NCI-H82 treated with DMSO at 0.1 percent for 48 hours (cell line): ENCODE measurements around the gene NOP16.

ENCODE experiments used
- DNase-seq: peaks from one replicate; lab custom pipeline; 2025; ENCODE audit not compliant: unreplicated experiment; lab: John Stamatoyannopoulos, UW

The NOP16 gene

DNA sequence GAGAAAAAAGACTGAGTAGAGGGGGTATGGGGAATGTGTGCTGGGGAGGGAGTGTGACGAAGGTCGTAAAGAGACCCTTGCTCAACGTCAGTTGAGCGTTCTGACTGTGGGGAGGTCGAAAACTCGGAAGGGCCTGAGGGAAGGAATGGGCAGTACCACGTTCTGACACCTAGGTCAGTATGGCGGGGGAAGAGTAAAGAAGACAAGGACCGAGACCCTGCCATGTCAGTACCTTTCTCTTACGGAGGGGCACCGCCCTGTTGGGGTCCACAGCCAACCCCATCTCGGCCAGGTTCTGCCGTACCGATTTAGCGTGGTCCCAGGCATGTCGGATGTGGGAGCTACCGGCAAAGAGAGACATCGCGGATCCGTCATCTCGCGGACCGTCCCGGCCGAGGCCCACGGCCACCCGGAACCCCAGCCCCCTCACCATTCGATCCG lies 375 bp downstream of the NOP16 start:
- DNase-seq, result no peak

DNA sequence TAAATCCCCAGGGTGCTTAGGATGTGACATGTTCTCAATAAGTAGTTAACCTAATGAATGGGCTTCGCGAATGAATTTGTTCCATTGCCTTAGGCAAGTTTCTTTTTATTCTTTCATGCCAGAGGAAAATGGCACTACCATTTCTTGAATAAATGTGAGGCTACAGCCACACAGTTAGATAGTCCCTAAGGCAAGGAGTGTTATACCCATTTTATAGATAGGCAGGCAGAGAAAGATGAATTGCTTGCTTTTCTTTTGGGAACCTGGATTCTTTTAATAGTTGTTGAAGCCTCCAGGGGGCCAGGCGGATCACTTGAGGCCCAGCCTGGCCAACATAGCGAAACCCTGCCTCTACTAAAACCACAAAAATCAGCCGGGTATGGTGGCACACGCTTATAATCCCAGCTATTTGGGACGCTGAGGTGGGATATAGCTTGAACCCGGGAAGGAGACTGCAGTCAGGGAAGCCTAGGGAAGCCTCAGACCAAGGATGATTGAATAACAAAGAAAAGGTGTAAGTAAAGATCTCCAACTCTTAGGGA lies 943 bp downstream of the NOP16 start:
- no peak for DNase-seq

DNA sequence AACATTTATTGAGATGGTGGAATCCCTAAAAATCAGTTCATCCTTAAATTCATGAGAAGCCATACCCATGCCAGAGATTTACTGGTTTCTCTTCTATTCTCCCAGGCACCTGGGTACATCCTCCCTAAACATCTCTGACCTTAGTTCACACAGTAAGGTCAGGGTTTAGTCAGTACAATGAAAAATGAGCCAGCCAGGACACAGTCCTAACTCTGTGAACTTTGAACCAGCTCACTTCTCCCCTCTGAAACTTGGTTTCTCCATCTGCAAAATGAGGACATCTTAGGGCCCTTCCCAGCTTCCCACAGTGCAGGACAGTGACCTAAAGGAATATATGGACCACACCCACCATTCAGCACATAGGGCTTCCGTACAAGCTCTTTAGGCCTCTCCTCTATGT lies 1.9 kb downstream of the NOP16 start:
- no peak for DNase-seq

DNA sequence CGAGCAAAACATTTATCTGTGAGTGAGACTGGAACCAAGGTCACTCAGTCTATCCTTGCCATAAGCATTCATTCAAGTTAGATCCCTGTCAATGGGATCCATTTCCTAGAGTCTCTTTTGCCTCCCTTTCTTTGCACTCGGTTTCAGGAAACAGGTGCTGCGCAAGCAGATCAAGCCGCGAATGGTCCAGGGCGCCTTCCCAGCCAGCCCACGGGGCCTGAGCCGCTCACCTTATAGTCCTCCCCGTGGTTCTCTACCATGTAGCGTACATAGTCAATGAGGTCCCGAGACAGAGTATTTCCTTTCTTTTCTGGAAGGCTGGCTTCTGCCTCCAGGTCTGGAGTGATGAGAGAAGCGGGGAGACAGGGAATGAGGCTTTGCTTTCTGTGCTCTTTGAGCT lies 3.4 kb downstream of the NOP16 start:
- DNase-seq, result no peak

DNA sequence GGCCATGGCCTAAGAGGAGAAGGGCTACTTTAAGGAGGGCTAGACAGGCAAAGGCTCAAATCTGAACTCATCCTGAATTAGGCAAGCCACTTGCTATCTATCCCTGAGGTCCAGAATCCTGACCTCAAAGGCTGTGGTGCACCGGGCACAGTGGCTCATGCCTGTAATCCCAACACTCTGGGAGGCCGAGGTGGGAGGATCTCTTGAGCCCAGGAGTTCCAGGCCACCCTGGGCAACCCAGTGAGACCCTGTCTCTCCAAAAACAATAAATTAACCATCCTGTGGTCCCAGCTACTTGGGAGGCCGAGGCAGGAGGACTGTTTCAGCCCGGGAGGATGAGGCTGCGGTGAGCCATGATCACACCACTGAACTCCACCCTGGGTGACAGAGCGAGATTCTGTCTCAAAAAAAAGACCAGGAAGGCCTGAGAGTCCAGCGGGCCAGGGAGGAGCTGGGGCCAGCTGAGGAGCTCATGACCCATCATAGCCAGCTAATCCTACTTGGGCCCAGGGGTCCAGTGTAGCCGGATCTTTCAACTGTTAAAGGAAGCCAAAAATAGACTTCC lies 4.0 kb downstream of the NOP16 start:
- no peak for DNase-seq

DNA sequence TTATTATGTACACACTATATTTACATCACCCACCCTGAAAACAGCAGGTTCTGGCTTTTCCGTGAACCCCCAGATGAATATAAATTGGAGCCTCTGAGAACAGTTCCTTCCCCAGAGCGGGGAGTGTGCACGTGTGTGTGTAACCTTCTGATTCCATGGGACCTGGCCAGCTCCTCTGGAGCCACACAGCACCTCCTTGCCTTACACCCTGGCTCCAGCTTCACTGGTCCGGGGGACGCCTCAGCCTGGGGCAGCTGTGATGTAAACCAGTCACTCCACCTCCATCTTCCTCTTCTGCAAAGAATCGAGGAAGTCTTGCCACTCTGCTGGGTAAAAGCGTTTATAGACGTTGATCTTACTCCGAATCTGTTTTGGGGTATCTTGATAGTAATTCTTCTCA lies 4.4 kb downstream of the NOP16 start:
- DNase-seq, result no peak

DNA sequence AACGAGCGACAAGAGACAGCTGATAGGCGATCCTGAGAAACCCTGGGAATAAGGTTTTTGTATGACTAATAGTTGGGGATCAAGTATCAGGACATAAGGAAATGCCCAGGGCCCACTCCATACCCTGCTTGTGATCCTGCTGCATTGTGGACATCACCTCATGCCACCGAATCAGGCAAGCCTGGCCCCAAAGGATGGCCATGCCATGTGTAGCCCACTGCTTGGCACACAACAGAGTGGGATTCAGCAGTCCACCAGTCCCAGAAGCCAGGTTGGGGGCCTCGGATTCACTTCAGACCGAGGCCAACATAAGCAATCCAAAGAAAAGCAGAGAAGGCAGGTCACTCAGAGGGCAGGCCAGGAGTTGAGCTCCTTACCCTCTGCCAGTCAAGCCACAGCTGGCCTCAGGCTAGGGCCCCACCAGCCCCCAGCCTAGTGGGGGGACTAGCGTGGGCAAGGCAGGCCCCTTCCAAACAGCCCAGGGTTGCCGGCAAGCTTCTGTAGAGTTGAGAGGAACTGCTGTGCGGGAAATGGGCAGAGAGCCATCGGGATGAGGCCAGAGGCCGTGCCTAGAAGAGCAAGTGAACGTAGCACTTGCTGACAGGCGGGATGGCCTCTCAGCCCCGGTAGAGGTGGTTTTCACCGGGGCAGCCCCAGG lies 5.0 kb downstream of the NOP16 start:
- no peak for DNase-seq

DNA sequence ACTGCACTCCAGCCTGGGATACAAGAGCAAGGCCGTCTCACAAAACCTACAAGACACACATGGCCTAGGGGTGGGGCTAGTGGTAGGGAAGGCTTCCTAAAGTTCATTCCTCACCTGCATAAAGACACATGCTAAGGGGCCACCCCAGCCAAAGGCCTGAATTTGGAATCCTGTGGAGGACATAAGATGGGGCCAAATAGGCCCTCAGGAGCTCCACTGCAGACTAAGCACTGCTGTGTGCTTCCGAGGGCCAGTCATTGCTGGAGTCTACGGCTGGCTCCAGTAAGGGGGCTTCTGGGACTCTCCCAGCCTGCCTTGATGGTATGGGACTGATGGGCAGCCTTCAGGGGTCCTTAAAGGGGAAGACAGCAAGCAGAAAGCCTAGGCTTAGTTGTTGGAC lies 5.7 kb downstream of the NOP16 start:
- DNase-seq, result no peak

DNA sequence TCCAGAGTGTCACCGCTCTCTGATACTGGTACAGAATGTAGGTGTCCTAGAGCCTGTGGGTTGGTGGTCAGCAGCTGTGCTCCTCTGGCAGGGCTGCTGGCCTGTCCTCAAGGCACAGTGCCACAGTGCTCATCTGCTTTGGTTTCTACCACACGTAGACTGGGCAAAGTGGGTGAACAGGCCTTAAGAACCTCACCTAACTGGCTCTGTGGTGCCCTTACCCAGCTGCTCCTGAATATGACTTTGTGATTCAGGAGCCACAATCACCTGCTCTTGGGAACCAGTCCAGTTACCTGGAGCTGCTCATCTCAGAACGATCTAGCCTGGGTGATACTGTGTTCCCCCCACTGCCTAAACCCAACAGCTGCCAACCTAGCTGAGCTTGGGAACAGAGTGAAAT lies 6.4 kb downstream of the NOP16 start:
- DNase-seq, result no peak

DNA sequence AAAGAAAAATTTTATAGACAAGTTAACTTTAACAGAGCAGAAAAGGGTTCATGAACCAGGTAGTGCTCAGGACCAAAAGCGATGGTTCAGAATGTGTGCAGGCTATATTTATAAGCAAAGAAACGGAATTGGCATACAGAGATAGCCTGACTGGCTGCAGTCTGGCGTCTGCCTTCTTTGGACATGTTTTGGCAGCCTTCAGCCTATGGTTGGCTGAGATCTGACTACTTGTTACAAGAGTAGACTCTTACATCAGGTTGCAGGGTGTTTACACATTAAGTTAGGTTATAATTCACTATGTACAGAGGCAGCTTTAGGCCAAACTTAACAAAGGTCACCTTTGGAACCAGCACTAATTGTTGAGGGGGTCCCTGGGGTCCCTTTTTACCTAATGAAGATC lies 7.0 kb downstream of the NOP16 start:
- DNase-seq, result no peak

DNA sequence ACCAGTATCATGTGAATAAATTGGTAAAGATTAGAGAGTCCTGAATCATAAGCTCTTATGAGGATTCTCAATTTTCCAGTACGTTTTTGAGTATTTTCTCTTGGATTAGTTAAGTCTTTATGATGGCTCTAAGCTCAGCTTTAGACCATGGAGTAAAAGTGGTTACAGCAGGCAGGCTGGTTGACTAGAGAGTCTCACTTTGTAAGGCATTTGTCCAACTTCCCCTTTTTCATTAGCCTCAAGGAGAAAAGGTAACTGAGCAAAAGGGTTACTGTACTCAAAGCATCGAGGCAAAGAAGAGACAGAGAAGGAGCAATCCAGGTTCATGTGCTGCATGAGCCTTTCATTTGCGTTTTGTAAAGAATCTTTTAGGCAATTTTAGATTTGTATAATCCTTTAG lies 8.5 kb downstream of the NOP16 start:
- DNase-seq, result no peak

DNA sequence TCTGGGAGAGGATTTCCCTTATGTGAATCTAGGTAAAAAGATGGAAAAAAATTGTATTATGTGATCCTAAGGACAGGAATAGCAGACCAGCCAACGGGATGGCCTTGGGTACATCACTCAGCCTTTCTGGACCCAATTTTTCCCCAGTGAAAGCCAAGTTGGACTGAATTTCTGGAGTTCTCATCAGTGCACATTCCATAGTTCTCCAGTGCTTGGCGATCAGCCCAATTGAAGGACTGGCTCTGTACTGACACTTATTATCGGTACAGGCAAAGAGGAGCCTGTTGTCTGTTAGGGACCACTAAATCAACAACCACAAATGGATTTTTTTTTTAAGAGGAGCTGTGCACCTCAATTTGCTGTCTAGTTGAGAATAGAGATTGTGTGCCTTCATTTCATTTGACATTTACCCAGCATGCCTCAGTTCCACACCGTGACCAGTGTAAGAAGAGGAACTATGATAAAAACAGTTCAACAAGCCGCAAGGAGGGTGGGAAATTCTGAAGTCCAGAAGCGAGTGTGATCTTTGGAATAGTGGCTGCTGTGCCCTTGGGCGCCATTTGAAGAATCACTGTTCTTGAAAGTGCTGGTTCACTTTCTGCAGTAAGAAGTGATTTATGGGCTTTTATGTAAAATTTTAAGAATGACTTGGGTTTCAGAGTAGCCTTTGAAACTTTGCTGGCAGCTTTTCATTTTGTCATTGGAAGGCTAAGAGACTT lies 15.1 kb downstream of the NOP16 start:
- no peak for DNase-seq

DNA sequence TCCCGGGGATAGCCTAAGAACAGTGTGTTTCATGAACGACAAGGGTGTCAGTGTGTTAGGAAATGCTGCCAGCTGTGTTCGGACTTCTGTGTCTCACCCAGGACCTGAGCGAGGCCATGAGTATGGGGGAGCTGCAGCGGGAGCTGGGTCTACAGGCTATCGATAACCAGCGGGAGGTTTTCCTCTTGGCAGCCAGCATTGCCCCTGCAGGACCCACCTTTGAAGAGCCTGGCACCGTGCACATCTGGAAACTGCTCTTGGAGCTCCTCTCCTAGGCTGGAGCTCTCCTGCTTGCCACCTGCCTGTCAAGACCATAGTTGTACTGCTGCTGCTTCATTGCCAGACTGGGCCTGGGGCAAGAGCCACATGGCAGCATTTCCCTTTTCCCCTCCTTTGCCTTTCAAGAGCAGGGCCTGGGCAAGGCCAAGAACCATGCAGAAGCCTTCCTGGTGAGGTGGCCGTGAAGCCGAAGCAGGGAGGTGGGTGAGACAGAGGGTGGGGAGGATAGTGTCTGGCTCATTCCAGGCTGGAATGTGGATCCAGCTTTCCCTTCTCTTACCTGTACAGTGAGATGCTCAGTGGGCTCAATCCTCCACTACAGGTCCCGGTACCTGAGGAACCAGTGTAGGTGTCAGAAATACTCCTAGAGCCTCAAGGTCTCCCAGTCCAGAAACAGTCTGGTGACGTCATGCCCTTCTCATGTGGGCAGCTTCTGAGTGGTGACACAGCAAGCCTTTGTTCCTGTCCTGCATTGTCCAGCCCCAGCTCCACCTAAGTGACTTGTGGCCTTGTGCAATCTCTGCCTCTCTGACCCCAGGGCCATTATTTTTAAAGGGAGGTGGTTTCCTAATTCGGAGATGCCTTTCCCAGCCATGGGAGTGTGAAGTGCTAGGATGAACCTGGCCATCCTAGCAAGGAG lies 16.5 kb downstream of the NOP16 start:
- DNase-seq, result no peak

DNA sequence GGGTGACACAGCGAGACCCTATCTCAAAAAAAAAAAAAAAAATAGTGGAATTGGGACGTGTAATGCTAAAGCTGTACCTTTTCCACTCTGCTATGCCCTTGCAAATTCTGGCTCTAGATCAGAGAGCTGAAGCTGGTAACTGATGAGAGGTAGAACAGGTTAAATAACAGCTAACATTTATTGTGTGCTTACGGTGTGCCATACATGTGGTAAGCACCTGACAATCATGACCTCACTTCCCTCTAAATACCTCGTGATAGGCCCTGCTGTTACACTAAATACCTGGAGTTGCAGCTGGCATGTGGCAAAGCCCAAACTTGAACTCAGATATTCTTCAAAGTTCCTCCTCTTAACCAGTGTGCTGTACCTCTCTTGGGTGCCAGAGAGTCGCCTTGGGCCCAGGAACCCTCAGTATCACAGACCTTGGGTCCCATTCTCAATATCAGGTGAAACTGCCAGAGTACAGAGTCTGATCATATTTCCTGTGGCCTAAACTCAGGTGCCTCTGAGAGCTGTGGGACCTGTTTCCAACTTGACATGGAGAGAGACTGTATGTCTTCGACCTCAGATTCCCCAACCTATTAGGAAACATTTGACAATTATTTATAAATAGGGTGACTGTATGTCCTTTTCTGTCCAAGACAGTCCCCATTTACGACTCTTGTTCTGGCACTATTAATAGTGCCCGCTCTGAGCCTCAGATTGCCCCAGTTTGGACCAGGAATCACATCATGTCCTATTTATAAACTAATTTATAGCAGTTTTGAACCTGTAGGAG lies 18.3 kb downstream of the NOP16 start:
- DNase-seq, result no peak

DNA sequence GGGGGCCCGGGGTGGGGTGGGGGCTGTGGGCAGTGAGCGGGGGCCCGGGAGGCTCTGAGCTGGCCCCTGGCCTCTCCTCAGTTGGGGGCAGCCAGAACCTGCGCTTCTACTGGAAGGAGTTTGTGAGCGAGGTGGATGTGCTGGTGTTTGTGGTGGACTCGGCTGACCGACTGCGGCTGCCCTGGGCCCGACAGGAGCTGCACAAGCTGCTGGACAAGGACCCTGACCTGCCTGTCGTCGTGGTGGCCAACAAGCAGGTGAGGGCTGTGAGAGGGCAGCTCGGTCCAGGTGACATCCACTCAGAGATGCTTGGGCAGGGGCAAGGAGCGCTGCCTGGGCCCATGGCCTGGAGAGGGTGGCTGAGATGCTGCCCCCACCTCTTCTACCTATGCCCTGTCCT lies 19.7 kb downstream of the NOP16 start:
- no peak for DNase-seq

DNA sequence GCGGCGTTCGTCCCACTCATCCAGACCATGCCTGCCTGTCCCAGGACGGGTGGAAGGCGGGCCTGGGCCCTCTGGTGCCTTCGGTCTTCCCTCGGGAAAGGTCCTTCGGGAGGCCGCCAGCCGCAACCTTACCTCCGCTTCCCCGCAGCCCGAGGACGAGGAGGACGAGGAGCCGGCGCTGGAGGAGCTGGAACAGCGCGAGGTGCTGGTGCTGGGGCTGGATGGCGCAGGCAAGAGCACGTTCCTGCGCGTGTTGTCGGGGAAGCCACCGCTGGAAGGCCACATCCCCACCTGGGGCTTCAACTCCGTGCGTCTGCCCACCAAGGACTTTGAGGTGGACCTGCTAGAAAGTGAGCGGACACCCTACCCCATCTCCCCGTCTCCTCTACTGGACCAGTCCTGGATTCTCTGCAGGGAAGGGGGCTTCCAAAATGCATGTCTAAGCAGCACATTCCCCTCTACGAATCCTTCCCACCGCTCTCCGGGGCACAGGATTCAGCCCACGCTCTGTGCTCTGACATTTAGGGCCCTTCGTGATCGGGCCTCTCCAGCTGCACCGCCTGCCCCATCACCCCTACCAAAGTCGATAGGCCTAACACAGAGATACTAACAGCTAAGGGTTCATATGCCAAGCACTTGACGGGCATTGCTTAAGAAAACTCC lies 22.0 kb downstream of the NOP16 start:
- DNase-seq, result no peak

DNA sequence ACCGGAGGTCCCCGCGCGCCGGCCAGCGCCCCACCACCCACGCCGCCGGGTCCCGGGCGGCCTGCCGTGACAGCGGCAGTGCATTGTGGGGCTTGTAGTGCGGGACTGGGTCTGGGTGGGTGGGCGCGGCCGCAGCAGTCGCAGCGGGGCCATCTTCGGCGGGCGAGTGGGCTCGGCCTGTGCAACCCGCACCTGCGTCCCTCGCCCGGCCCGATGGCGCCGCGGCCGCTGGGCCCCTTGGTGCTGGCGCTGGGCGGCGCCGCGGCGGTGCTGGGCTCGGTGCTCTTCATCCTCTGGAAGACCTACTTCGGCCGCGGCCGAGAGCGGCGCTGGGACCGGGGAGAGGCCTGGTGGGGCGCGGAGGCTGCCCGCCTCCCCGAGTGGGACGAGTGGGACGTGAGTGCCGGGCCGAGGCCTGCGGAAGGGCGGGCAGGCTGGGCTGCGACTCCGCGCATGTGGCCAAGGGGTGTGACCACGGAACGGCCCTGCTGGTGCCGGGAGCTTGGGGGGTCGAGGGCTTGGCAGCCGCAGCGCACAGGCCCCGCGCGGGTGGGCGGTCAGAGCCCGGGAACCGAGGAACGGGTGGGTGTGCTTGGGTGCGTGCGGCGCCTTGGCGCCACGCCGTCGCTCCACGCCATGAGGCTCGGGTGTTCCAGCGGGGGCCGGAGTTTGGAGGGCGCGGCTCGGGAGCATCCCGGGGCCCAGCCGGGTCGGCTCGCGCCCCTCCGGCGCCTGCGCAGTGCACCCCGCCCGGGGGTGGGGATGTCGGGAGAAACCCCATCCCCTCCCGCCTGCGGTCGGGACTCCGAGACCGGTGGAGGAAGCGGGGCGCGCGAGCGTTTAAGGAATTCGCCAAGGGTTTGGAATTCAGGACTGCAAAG lies 22.8 kb downstream of the NOP16 start, which contains the start of gene ARL10:
TSS of gene ARL10 (plus strand) at position 137 of the 881 bp plus-strand sequence. CDS start at position 214, 77 bp downstream.
- DNase-seq, result no peak

DNA sequence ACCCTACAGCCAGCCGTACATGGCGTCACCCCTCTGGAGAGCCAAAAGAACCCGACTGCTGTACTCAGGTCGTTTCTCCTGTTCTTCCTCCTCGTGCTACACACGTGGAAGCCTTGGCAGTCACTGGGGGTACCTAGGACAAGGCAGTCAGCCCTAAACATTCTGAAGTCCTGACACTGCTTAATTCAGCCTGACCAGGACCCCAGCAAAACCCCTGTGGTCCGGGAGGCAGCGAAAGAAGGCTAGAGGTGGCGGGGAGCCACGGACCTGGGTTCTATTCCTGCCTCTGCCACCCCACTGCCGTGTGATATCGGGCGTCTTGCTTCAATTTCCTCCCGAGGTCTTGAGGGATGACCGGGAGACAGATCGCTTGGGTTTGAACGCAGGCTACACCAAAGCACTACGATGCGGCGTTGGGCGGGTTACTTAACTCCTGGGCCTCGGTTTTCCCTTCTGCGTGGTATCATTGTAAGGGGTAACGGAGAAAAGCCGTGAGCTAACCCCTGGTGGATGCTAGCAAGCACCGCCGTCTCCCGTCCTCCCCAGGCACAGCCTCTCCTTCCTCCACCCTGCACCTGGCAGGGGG lies 23.5 kb downstream of the NOP16 start:
- no peak for DNase-seq

DNA sequence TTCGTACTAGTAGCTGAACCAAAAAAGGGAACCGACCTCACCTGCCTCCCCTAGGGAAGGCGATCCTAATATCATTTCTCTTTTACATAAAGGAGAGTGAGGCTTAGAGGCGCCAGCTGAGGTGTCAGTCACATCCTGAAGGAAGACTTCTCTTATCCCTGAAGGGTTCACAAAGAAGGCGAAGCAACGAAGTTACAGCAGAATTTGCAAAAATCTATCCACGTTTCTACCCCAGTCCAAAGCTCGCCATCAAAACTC lies 26.2 kb downstream of the NOP16 start:
- DNase-seq, result no peak
